Effector memory CD4-positive, alpha-beta T cell (primary cell): Measurements from ENCODE around the gene CACNA2D3.
"Not testable (repeated sequence)": the region's sequence is repeated elsewhere in the genome, so short reads cannot be mapped to it uniquely, and the experiment has no call there.

Source experiments
- DNase-seq, 3 donors: peaks; one replicate each; pipeline ENCODE4 v3.0.0-alpha.2; 2020
- H3K27ac ChIP-seq: 2 replicates; pipeline ENCODE4 v1.7.0; 2013; ENCODE audit warnings: mild to moderate bottlenecking, low read length, moderate library complexity; ENCODE audit not compliant: insufficient read depth, poor library complexity, severe bottlenecking
- H3K27me3 ChIP-seq: replicated peaks from 2 replicates; pipeline ENCODE4 v1.7.0; 2013; ENCODE audit warnings: mild to moderate bottlenecking, low read length; ENCODE audit not compliant: insufficient read depth, control insufficient read depth, poor library complexity, severe bottlenecking
- H3K36me3 ChIP-seq: 2 replicates; pipeline ENCODE4 v1.7.0; 2013; ENCODE audit warnings: mild to moderate bottlenecking, low read length, moderate library complexity; ENCODE audit not compliant: control insufficient read depth, insufficient read depth
- H3K4me1 ChIP-seq: 2 replicates; pipeline ENCODE4 v1.7.0; 2013; ENCODE audit warnings: low read length, mild to moderate bottlenecking; ENCODE audit not compliant: control insufficient read depth, insufficient read depth, poor library complexity, severe bottlenecking
- H3K4me3 ChIP-seq: 2 replicates; pipeline ENCODE4 v1.7.0; 2013; ENCODE audit warnings: low read length, low read depth, mild to moderate bottlenecking; ENCODE audit not compliant: insufficient read depth, poor library complexity, severe bottlenecking
- H3K9me3 ChIP-seq: 2 replicates; pipeline ENCODE4 v1.7.0; 2013; ENCODE audit warnings: mild to moderate bottlenecking, low read length, moderate library complexity; ENCODE audit not compliant: control insufficient read depth

The CACNA2D3 gene

GRCh38 chr3:54445630-54446029 is 323.3 kb downstream of the CACNA2D3 start:
- H3K27ac ChIP-seq, result no peak overlapping the region
- no peaks in the 10 kb centered on the region for H3K36me3 ChIP-seq
- no peaks in the 10 kb centered on the region for H3K27me3 ChIP-seq
- no peak overlapping the region for H3K4me3 ChIP-seq
- H3K9me3 ChIP-seq, result no peaks in the 10 kb centered on the region
- DNase-seq, result no peak
- H3K4me1 ChIP-seq, result no peaks in the 10 kb centered on the region

- Histone ChIP-seq H3K27me3 (no peaks in the 10 kb centered on the region), H3K36me3 (no peaks in the 10 kb centered on the region), H3K9me3 (no peaks in the 10 kb centered on the region), H3K4me1 (no peaks in the 10 kb centered on the region), H3K4me3 (no peak overlapping the region), H3K27ac (no peak overlapping the region)
- no peak for DNase-seq
Observed at GRCh38 chr3:54447427-54447826, 325.1 kb downstream of the CACNA2D3 start.

- H3K4me3 ChIP-seq, result no peak overlapping the region
- DNase-seq, result no peak
- H3K4me1 ChIP-seq, result no peaks in the 10 kb centered on the region
- no peak overlapping the region for H3K27ac ChIP-seq
- H3K27me3 ChIP-seq, result no peaks in the 10 kb centered on the region
- H3K36me3 ChIP-seq, result no peaks in the 10 kb centered on the region
- no peaks in the 10 kb centered on the region for H3K9me3 ChIP-seq
Observed at GRCh38 chr3:54454806-54455205, 332.5 kb downstream of the CACNA2D3 start.

GRCh38 chr3:54458357-54458756 is 336.0 kb downstream of the CACNA2D3 start:
- no peaks in the 10 kb centered on the region for H3K27me3 ChIP-seq
- no peak for DNase-seq
- H3K4me1 ChIP-seq, result no peaks in the 10 kb centered on the region
- no peaks in the 10 kb centered on the region for H3K36me3 ChIP-seq
- H3K4me3 ChIP-seq, result no peak overlapping the region
- no peaks in the 10 kb centered on the region for H3K9me3 ChIP-seq
- no peak overlapping the region for H3K27ac ChIP-seq

- H3K9me3 ChIP-seq, H3K4me3 ChIP-seq, H3K27ac ChIP-seq, H3K4me1 ChIP-seq, H3K27me3 ChIP-seq, H3K36me3 ChIP-seq, DNase-seq: not testable (repeated sequence)
Observed at GRCh38 chr3:54464554-54464953, 342.2 kb downstream of the CACNA2D3 start.

- Histone ChIP-seq H3K27me3 (no peaks in the 10 kb centered on the region), H3K4me3 (no peak overlapping the region), H3K9me3 (no peaks in the 10 kb centered on the region), H3K36me3 (no peaks in the 10 kb centered on the region), H3K4me1 (no peaks in the 10 kb centered on the region), H3K27ac (no peak overlapping the region)
- DNase-seq, result no peak
Observed at GRCh38 chr3:54476891-54477290, 354.5 kb downstream of the CACNA2D3 start.

- Histone ChIP-seq H3K36me3 (no peaks in the 10 kb centered on the region), H3K4me1 (no peaks in the 10 kb centered on the region), H3K4me3 (no peak overlapping the region)
Observed at GRCh38 chr3:54481606-54482365, 359.4 kb downstream of the CACNA2D3 start.

GRCh38 chr3:54484334-54484733 is 362.0 kb downstream of the CACNA2D3 start:
- Histone ChIP-seq H3K4me3 (no peak overlapping the region), H3K27me3 (no peaks in the 10 kb centered on the region), H3K27ac (no peak overlapping the region), H3K4me1 (no peaks in the 10 kb centered on the region), H3K9me3 (no peaks in the 10 kb centered on the region), H3K36me3 (no peaks in the 10 kb centered on the region)
- DNase-seq, result no peak

More at GRCh38 chr3:54481606-54482365, 359.4 kb downstream of the CACNA2D3 start:
- H3K9me3 ChIP-seq, result no peaks in the 10 kb centered on the region
- no peak for DNase-seq
- H3K27me3 ChIP-seq, result no peaks in the 10 kb centered on the region
- H3K27ac ChIP-seq, result no peak overlapping the region

- no peaks in the 10 kb centered on the region for H3K27me3 ChIP-seq
- no peak overlapping the region for H3K27ac ChIP-seq
- H3K4me1 ChIP-seq, result no peaks in the 10 kb centered on the region
- no peak overlapping the region for H3K4me3 ChIP-seq
- no peaks in the 10 kb centered on the region for H3K36me3 ChIP-seq
- DNase-seq, result no peak
- no peaks in the 10 kb centered on the region for H3K9me3 ChIP-seq
Observed at GRCh38 chr3:54486317-54486716, 364.0 kb downstream of the CACNA2D3 start.

GRCh38 chr3:54488297-54488696 is 365.9 kb downstream of the CACNA2D3 start:
- Histone ChIP-seq H3K27me3 (no peaks in the 10 kb centered on the region), H3K27ac (no peak overlapping the region), H3K4me1 (no peaks in the 10 kb centered on the region), H3K4me3 (no peak overlapping the region), H3K9me3 (no peaks in the 10 kb centered on the region), H3K36me3 (no peaks in the 10 kb centered on the region)
- DNase-seq, result no peak
